Activated CD8-positive, alpha-beta memory T cell treated with anti-CD3 and anti-CD28 coated beads for 4 hours (primary cell): Measurements from ENCODE around the gene ANO3.

Experiments used
- DNase-seq, 2 donors: peaks; one replicate each; pipeline ENCODE4 v3.0.0-alpha.2; 2020; ENCODE audit warnings: low read depth in 2 of 2

ANO3 gene

GRCh38 chr11:26359055-26359454, 27.1 kb downstream of the ANO3 start:
- no peak for DNase-seq

- DNase-seq = no peak
Observed at GRCh38 chr11:26365284-26365683, 33.4 kb downstream of the ANO3 start.

GRCh38 chr11:26377619-26378018, 45.7 kb downstream of the ANO3 start:
- DNase-seq = no peak

- no peak for DNase-seq
Observed at GRCh38 chr11:26399336-26399735, 67.4 kb downstream of the ANO3 start.

- DNase-seq = no peak
Observed at GRCh38 chr11:26410706-26411366, 78.9 kb downstream of the ANO3 start.

- DNase-seq = no peak
Observed at GRCh38 chr11:26412955-26413354, 81.0 kb downstream of the ANO3 start.

- no peak for DNase-seq
Observed at GRCh38 chr11:26418386-26418912, 86.5 kb downstream of the ANO3 start.

GRCh38 chr11:26420331-26420730, 88.4 kb downstream of the ANO3 start:
- DNase-seq = no peak

- DNase-seq = no peak
Observed at GRCh38 chr11:26424255-26424654, 92.3 kb downstream of the ANO3 start.

- DNase-seq = no peak
Observed at GRCh38 chr11:26439854-26440253, 107.9 kb downstream of the ANO3 start.

- no peak for DNase-seq
Observed at GRCh38 chr11:26442131-26442530, 110.2 kb downstream of the ANO3 start.

- DNase-seq = no peak
Observed at GRCh38 chr11:26443617-26444016, 111.7 kb downstream of the ANO3 start.

- DNase-seq = no peak
Observed at GRCh38 chr11:26457636-26458035, 125.7 kb downstream of the ANO3 start.

GRCh38 chr11:26465274-26465673, 133.3 kb downstream of the ANO3 start:
- no peak for DNase-seq

GRCh38 chr11:26467506-26467905, 135.6 kb downstream of the ANO3 start:
- no peak for DNase-seq

- no peak for DNase-seq
Observed at GRCh38 chr11:26470992-26471391, 139.1 kb downstream of the ANO3 start.

GRCh38 chr11:26473216-26474194, 141.6 kb downstream of the ANO3 start:
- DNase-seq = no peak

GRCh38 chr11:26474401-26474800, 142.5 kb downstream of the ANO3 start:
- no peak for DNase-seq

GRCh38 chr11:26477396-26477795, 145.5 kb downstream of the ANO3 start:
- no peak for DNase-seq

- DNase-seq = no peak
Observed at GRCh38 chr11:26478710-26479109, 146.8 kb downstream of the ANO3 start.

GRCh38 chr11:26480041-26480440, 148.1 kb downstream of the ANO3 start:
- no peak for DNase-seq

GRCh38 chr11:26483108-26483507, 151.2 kb downstream of the ANO3 start:
- no peak for DNase-seq

- no peak for DNase-seq
Observed at GRCh38 chr11:26490546-26490945, 158.6 kb downstream of the ANO3 start.
